ENCODE data around the gene AGPAT3. TPM values are rescaled to one million over a fixed set of nuclear protein-coding genes. Genes with fewer than 3 reads are reported as not detected.

The AGPAT3 gene
- total RNA-seq, 6 experiments from 2014 or later = 56.9 to 111 (median 95.3) TPM

DNA sequence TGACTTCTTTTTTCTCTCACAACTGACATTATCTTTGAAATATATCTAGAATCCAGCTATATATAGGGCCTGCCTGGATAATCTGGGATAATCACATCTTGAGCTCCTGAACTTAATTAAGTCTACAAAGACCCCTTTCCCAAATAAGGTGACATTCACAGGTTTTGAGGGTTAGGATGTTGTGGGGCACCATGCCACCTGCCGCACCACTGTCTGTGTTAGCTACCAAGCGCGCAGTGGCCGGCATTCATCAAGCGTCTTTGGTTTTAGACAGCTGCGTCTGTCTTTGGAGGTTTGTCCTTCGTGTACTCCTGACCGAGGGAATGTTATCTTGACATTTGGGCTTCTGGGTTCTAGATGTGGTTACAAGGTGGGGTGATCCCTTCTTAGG, 154.5 kb downstream of the AGPAT3 start:
- peaks cover 0 to 33% (median 0%) of the 10 kb centered on the region in 4 donors for H3K4me1 ChIP-seq

DNA sequence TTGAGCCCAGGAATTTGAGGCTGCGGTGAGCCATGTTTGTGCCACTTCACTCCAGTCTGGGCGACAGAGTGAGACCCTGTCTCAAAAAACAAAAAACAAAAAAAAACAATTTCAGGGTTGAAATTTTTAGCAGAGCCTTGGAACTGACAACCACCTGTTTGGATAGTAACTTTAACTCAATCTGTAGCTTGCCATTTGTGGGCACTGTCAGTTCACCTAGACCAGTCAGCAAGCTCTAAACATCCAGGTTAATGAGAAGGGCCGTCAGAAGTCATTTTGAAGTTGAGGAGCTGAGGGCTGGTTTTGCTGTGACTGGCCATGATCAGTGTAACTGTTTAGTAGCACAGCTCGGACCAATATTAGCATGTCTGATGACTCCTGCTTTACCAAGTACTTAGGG, 155.5 kb downstream of the AGPAT3 start:
- Histone ChIP-seq H3K27ac (no peak overlapping the region), H3K4me3 (no peak overlapping the region), H3K36me3 (no peaks in the 10 kb centered on the region), H3K9me3 (no peaks in the 10 kb centered on the region), H3K27me3 (no peaks in the 10 kb centered on the region), H3K4me1 (peaks cover 0 to 26% (median 0%) of the 10 kb centered on the region in 4 donors)
- intact Hi-C loops (cut with DNase I) = no loop called here
- ATAC-seq = no peak
- no peak for TF ChIP-seq POLR2A (IDR thresholded peaks at IDR 0.05)
- TF ChIP-seq, protein P1, sequence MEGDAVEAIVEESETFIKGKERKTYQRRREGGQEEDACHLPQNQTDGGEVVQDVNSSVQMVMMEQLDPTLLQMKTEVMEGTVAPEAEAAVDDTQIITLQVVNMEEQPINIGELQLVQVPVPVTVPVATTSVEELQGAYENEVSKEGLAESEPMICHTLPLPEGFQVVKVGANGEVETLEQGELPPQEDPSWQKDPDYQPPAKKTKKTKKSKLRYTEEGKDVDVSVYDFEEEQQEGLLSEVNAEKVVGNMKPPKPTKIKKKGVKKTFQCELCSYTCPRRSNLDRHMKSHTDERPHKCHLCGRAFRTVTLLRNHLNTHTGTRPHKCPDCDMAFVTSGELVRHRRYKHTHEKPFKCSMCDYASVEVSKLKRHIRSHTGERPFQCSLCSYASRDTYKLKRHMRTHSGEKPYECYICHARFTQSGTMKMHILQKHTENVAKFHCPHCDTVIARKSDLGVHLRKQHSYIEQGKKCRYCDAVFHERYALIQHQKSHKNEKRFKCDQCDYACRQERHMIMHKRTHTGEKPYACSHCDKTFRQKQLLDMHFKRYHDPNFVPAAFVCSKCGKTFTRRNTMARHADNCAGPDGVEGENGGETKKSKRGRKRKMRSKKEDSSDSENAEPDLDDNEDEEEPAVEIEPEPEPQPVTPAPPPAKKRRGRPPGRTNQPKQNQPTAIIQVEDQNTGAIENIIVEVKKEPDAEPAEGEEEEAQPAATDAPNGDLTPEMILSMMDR (IDR thresholded peaks at IDR 0.05) = no peak
- 87% methylated on average over 4 of the region's 4 CpGs for WGBS (ENCODE audit: insufficient coverage, low coverage, low lambda C conversion rate, missing lambda C conversion rate)
- no peak for DNase-seq

More for the DNA sequence above, 154.5 kb downstream of the AGPAT3 start:
- Histone ChIP-seq H3K27ac (no peak overlapping the region), H3K27me3 (no peaks in the 10 kb centered on the region), H3K9me3 (no peaks in the 10 kb centered on the region), H3K36me3 (no peaks in the 10 kb centered on the region), H3K4me3 (no peak overlapping the region)
- no peak for DNase-seq
- no peak for TF ChIP-seq POLR2A (IDR thresholded peaks at IDR 0.05)
- TF ChIP-seq, protein P1 (IDR thresholded peaks at IDR 0.05) = no peak
- intact Hi-C loops (cut with DNase I) = no loop called here
- no peak for ATAC-seq
- WGBS (ENCODE audit: insufficient coverage, low coverage, low lambda C conversion rate, missing lambda C conversion rate) = no CpG with 5 or more reads among the region's 8 CpGs

DNA sequence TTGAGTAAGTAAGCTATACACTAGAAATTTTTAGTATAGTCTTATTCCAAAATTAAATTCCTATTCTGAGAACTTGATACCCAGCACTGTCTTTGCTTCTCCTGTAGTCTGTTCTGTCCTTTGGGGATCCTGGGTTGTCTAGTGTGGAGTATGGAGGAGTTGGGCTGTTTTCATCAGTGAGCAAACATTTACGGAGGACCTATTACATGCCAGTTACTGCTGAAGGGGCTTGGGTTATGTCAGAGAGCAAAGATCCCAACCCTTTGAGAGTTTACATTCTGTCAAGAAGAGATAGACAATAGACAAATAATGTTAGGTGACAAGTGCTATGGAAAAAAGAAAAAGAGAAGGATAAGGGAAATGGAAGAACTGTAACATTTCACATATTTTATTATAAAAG, 156.0 kb downstream of the AGPAT3 start:
- Histone ChIP-seq H3K9me3 (no peaks in the 10 kb centered on the region), H3K27ac (no peak overlapping the region), H3K27me3 (no peaks in the 10 kb centered on the region), H3K4me3 (no peak overlapping the region), H3K4me1 (peaks cover 0 to 23% (median 0%) of the 10 kb centered on the region in 4 donors), H3K36me3 (no peaks in the 10 kb centered on the region)
- DNase-seq (no peak), ATAC-seq (no peak)
- no peak for TF ChIP-seq POLR2A (IDR thresholded peaks at IDR 0.05)
- TF ChIP-seq, protein P1 (IDR thresholded peaks at IDR 0.05) = no peak
- intact Hi-C loops (cut with DNase I) = no loop called here
- 18% methylated on average over 1 of the region's 1 CpG for WGBS (ENCODE audit: insufficient coverage, low coverage, low lambda C conversion rate, missing lambda C conversion rate)

DNA sequence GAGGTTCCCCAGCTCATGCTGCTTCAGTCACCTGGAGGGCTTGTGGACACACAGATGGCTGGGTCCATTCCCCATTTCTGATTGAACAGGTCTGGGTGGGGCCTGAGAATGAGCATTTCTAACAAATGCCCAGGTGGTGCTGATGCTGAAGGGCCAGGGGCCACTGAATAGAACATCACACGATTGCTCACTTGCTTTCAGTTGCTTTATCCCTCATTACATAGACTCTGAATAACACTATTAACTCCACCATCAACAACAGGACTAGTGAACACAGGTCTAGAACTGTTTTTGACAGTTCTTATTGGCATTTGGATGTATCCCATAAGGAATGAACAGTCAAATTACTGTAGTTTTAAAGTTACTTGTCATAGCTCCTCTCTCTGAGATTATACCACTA, 159.2 kb downstream of the AGPAT3 start:
- Histone ChIP-seq H3K4me1 (peaks cover 0 to 6% (median 0%) of the 10 kb centered on the region in 4 donors), H3K27ac (no peak overlapping the region), H3K36me3 (no peaks in the 10 kb centered on the region), H3K4me3 (no peak overlapping the region), H3K27me3 (no peaks in the 10 kb centered on the region), H3K9me3 (no peaks in the 10 kb centered on the region)
- intact Hi-C loops (cut with DNase I) = no loop called here
- DNase-seq (peak in 1 of 3 donors; percentile 2), ATAC-seq (no peak)
- 57% methylated on average over 1 of the region's 1 CpG for WGBS (ENCODE audit: insufficient coverage, low coverage, low lambda C conversion rate, missing lambda C conversion rate)
- TF ChIP-seq POLR2A (IDR thresholded peaks at IDR 0.05) = no peak
- TF ChIP-seq, protein P1 (IDR thresholded peaks at IDR 0.05) = no peak

DNA sequence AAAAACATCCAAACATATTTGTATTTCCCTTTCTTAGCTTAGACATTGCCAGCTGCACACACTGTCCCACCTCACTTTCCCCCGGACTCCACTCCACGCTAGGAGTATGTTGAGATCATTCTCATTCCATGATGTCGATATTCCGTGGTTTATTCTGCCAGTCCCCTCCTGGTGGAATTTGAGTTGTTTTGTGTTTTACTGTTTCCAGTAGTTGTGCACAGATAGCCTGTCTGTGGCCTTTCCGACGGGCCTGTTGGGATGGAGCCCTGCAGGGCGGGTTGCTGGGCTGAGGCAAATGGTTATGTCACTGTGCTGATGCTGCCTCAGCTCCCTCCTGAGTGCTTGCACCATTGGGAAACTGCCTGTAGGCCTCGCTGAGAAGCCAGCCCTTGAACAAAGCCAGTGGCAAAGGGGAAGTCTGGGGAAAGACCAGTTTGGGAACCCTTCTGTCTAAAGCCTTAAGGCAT, 159.9 kb downstream of the AGPAT3 start:
- TF ChIP-seq, protein P1 (IDR thresholded peaks at IDR 0.05) = no peak
- no peaks in the 10 kb centered on the region for H3K27me3 ChIP-seq
- peaks cover 0 to 5% (median 0%) of the 10 kb centered on the region in 4 donors for H3K4me1 ChIP-seq
- WGBS (ENCODE audit: insufficient coverage, low coverage, low lambda C conversion rate, missing lambda C conversion rate) = 75% methylated on average over 6 of the region's 8 CpGs
- no peaks in the 10 kb centered on the region for H3K36me3 ChIP-seq
- no peak overlapping the region for H3K4me3 ChIP-seq
- DNase-seq (no peak), ATAC-seq (peak; percentile 60 to 78 (median 76))
- intact Hi-C loops (cut with DNase I) = no loop called here
- H3K9me3 ChIP-seq = no peaks in the 10 kb centered on the region
- H3K27ac ChIP-seq = peak overlapping the region in 1 of 3 donors; percentile 19

All from right lobe of liver (tissue), 6 donors.